ENCODE measurements around the gene PTPRO.

PTPRO gene

GRCh38 chr12:15555446-15555845, 233.1 kb downstream of the PTPRO start:
- Histone ChIP-seq H3K79me2 (ENCODE audit: insufficient read depth, low read depth) (no peaks in the 10 kb centered on the region), H3K9ac (no peak overlapping the region), H3K4me3 (IDR thresholded peaks at IDR 0.05; ENCODE audit: insufficient read depth, low read depth, low read length) (no peak overlapping the region), H4K20me1 (ENCODE audit: insufficient read depth) (no peaks in the 10 kb centered on the region), H3K4me1 (ENCODE audit: low read depth, poor library complexity, severe bottlenecking) (no peaks in the 10 kb centered on the region), H3K27ac (no peak overlapping the region), H3K36me3 (ENCODE audit: insufficient read depth) (no peaks in the 10 kb centered on the region), H3K27me3 (ENCODE audit: insufficient read depth, low read depth) (no peaks in the 10 kb centered on the region), H3K4me2 (no peak overlapping the region), H2AFZ (ENCODE audit: low read depth) (no peak overlapping the region)
- no peak for TF ChIP-seq CTCF (conservative IDR thresholded peaks at IDR 0.05; ENCODE audit: low read depth, low read length)

- Histone ChIP-seq H3K4me2 (no peak overlapping the region), H3K27ac (no peak overlapping the region), H4K20me1 (ENCODE audit: insufficient read depth) (no peaks in the 10 kb centered on the region)
Observed at GRCh38 chr12:15556411-15557102, 234.2 kb downstream of the PTPRO start.

GRCh38 chr12:15558915-15559528, 236.7 kb downstream of the PTPRO start:
- no peaks in the 10 kb centered on the region for H3K27me3 ChIP-seq (ENCODE audit: insufficient read depth, low read depth)
- no peak overlapping the region for H3K9ac ChIP-seq
- H3K4me3 ChIP-seq (IDR thresholded peaks at IDR 0.05; ENCODE audit: insufficient read depth, low read depth, low read length): no peak overlapping the region
- H3K4me2 ChIP-seq: no peak overlapping the region
- H4K20me1 ChIP-seq (ENCODE audit: insufficient read depth): no peaks in the 10 kb centered on the region
- no peaks in the 10 kb centered on the region for H3K4me1 ChIP-seq (ENCODE audit: low read depth, poor library complexity, severe bottlenecking)
- H3K79me2 ChIP-seq (ENCODE audit: insufficient read depth, low read depth): no peaks in the 10 kb centered on the region
- H3K27ac ChIP-seq: no peak overlapping the region
- TF ChIP-seq CTCF (conservative IDR thresholded peaks at IDR 0.05; ENCODE audit: low read depth, low read length): no peak
- H2AFZ ChIP-seq (ENCODE audit: low read depth): no peak overlapping the region
- H3K36me3 ChIP-seq (ENCODE audit: insufficient read depth): no peaks in the 10 kb centered on the region

More at GRCh38 chr12:15556411-15557102, 234.2 kb downstream of the PTPRO start:
- no peak overlapping the region for H3K9ac ChIP-seq
- no peak overlapping the region for H3K4me3 ChIP-seq (IDR thresholded peaks at IDR 0.05; ENCODE audit: insufficient read depth, low read depth, low read length)
- H3K27me3 ChIP-seq (ENCODE audit: insufficient read depth, low read depth): no peaks in the 10 kb centered on the region
- no peaks in the 10 kb centered on the region for H3K36me3 ChIP-seq (ENCODE audit: insufficient read depth)
- no peaks in the 10 kb centered on the region for H3K79me2 ChIP-seq (ENCODE audit: insufficient read depth, low read depth)
- no peaks in the 10 kb centered on the region for H3K4me1 ChIP-seq (ENCODE audit: low read depth, poor library complexity, severe bottlenecking)
- no peak for TF ChIP-seq CTCF (conservative IDR thresholded peaks at IDR 0.05; ENCODE audit: low read depth, low read length)
- H2AFZ ChIP-seq (ENCODE audit: low read depth): no peak overlapping the region

GRCh38 chr12:15561396-15561795, 239.1 kb downstream of the PTPRO start:
- no peaks in the 10 kb centered on the region for H4K20me1 ChIP-seq (ENCODE audit: insufficient read depth)
- H3K4me1 ChIP-seq (ENCODE audit: low read depth, poor library complexity, severe bottlenecking): no peaks in the 10 kb centered on the region
- no peaks in the 10 kb centered on the region for H3K79me2 ChIP-seq (ENCODE audit: insufficient read depth, low read depth)
- H3K4me2 ChIP-seq: no peak overlapping the region
- no peak overlapping the region for H3K27ac ChIP-seq
- no peak overlapping the region for H2AFZ ChIP-seq (ENCODE audit: low read depth)
- H3K36me3 ChIP-seq (ENCODE audit: insufficient read depth): no peaks in the 10 kb centered on the region
- H3K9ac ChIP-seq: no peak overlapping the region
- no peak overlapping the region for H3K4me3 ChIP-seq (IDR thresholded peaks at IDR 0.05; ENCODE audit: insufficient read depth, low read depth, low read length)
- no peak for TF ChIP-seq CTCF (conservative IDR thresholded peaks at IDR 0.05; ENCODE audit: low read depth, low read length)
- no peaks in the 10 kb centered on the region for H3K27me3 ChIP-seq (ENCODE audit: insufficient read depth, low read depth)
